GM12874 (cell line): ENCODE data around the gene CHAD.

Source experiments
- CTCF ChIP-seq: IDR thresholded peaks from 2 replicates; pipeline ENCODE4 v1.5.1; 2011; ENCODE audit warnings: low read depth, mild to moderate bottlenecking, control low read depth, low read length, moderate library complexity; ENCODE audit not compliant: insufficient read depth

CHAD gene

GRCh38 chr17:50465171-50465570, 3.5 kb downstream of the CHAD start:
- TF ChIP-seq CTCF = no peak

GRCh38 chr17:50464736-50465135, 3.9 kb downstream of the CHAD start:
- no peak for TF ChIP-seq CTCF

GRCh38 chr17:50464121-50464520, 4.6 kb downstream of the CHAD start:
- TF ChIP-seq CTCF = no peak

- TF ChIP-seq CTCF = no peak
These were observed 6.2 kb downstream of the CHAD start for GRCh38 chr17:50462446-50462845.

GRCh38 chr17:50461550-50462132, 7.0 kb downstream of the CHAD start:
- TF ChIP-seq CTCF = no peak

GRCh38 chr17:50460831-50461526, 7.7 kb downstream of the CHAD start:
- no peak for TF ChIP-seq CTCF

- TF ChIP-seq CTCF = no peak
These were observed 8.9 kb downstream of the CHAD start for GRCh38 chr17:50459756-50460155.
